Measurements from ENCODE around the gene PDE6B. TPM values are rescaled to one million over a fixed set of nuclear protein-coding genes. Genes with fewer than 3 reads are reported as not detected.
"Not testable (repeated sequence)": the region's sequence is repeated elsewhere in the genome, so short reads cannot be mapped to it uniquely, and the experiment has no call there.

The PDE6B gene
- polyA plus RNA-seq (2012; ENCODE audit: insufficient read depth, insufficient read length) = 32.0 TPM

GRCh38 chr4:624705-625590 is at the start of gene PDE6B:
Gene PDE6B (plus strand): TSS chr4:625573. CDS start chr4:625627, 54 bp downstream.
- no peak for DNase-seq (ENCODE audit: low read depth, low spot score)
- no peak within 1 kb of the TSS for H3K4me3 ChIP-seq (ENCODE audit: low read length)

- DNase-seq (ENCODE audit: low read depth, low spot score) = peak; percentile 43
- peak within 1 kb of the TSS; percentile 58 for H3K4me3 ChIP-seq (ENCODE audit: low read length)
Measured at GRCh38 chr4:576245-576821, 49.0 kb upstream of the PDE6B start, which contains the start of gene TMEM271. Gene TMEM271 (minus strand): TSS chr4:576295. CDS start chr4:576062, 233 bp downstream.

GRCh38 chr4:576991-577498 is 48.3 kb upstream of the PDE6B start:
- H3K4me3 ChIP-seq (ENCODE audit: low read length) = no peak overlapping the region
- no peak for DNase-seq (ENCODE audit: low read depth, low spot score)

- no peak for DNase-seq (ENCODE audit: low read depth, low spot score)
- no peak overlapping the region for H3K4me3 ChIP-seq (ENCODE audit: low read length)
Measured at GRCh38 chr4:577499-578450, 47.6 kb upstream of the PDE6B start.

GRCh38 chr4:578451-579443 is 46.6 kb upstream of the PDE6B start:
- 0 out of 2 replicates have a peak overlapping the region, but pooled peaks have one; percentile 2 for H3K4me3 ChIP-seq (ENCODE audit: low read length)
- DNase-seq (ENCODE audit: low read depth, low spot score) = no peak

GRCh38 chr4:579543-580175 is 45.7 kb upstream of the PDE6B start:
- DNase-seq (ENCODE audit: low read depth, low spot score) = peak; percentile 83
- H3K4me3 ChIP-seq (ENCODE audit: low read length) = peak overlapping the region; percentile 2

- no peak for DNase-seq (ENCODE audit: low read depth, low spot score)
- H3K4me3 ChIP-seq (ENCODE audit: low read length) = no peak overlapping the region
Measured at GRCh38 chr4:581181-581580, 44.2 kb upstream of the PDE6B start.

GRCh38 chr4:581753-582361 is 43.5 kb upstream of the PDE6B start:
- DNase-seq (ENCODE audit: low read depth, low spot score) = no peak
- H3K4me3 ChIP-seq (ENCODE audit: low read length) = no peak overlapping the region

GRCh38 chr4:583820-584219 is 41.6 kb upstream of the PDE6B start:
- DNase-seq (ENCODE audit: low read depth, low spot score) = no peak

GRCh38 chr4:587671-588350 is 37.6 kb upstream of the PDE6B start:
- no peak for DNase-seq (ENCODE audit: low read depth, low spot score)
- no peak overlapping the region for H3K4me3 ChIP-seq (ENCODE audit: low read length)

More at GRCh38 chr4:583820-584219, 41.6 kb upstream of the PDE6B start:
- no peak overlapping the region for H3K4me3 ChIP-seq (ENCODE audit: low read length)

GRCh38 chr4:588351-588849 is 37.0 kb upstream of the PDE6B start:
- H3K4me3 ChIP-seq (ENCODE audit: low read length) = no peak overlapping the region

GRCh38 chr4:589219-589963 is 36.0 kb upstream of the PDE6B start:
- H3K4me3 ChIP-seq (ENCODE audit: low read length) = no peak overlapping the region
- DNase-seq (ENCODE audit: low read depth, low spot score) = no peak

More at GRCh38 chr4:588351-588849, 37.0 kb upstream of the PDE6B start:
- no peak for DNase-seq (ENCODE audit: low read depth, low spot score)

- H3K4me3 ChIP-seq (ENCODE audit: low read length) = no peak overlapping the region
- no peak for DNase-seq (ENCODE audit: low read depth, low spot score)
Measured at GRCh38 chr4:590313-590841, 35.0 kb upstream of the PDE6B start.

- DNase-seq (ENCODE audit: low read depth, low spot score); H3K4me3 ChIP-seq (ENCODE audit: low read length): not testable (repeated sequence)
Measured at GRCh38 chr4:592178-592577, 33.2 kb upstream of the PDE6B start.

- H3K4me3 ChIP-seq (ENCODE audit: low read length) = no peak overlapping the region
- no peak for DNase-seq (ENCODE audit: low read depth, low spot score)
Measured at GRCh38 chr4:592825-593520, 32.4 kb upstream of the PDE6B start.

Data from Jurkat, Clone E6-1 (cell line).